Effector memory CD8-positive, alpha-beta T cell (primary cell): ENCODE results near the gene ALG14.
"Not testable (repeated sequence)": the region's sequence is repeated elsewhere in the genome, so short reads cannot be mapped to it uniquely, and the experiment has no call there.

ENCODE experiments used
- ATAC-seq: fragments of 150-1000 bp; cut with Tn5 transposase; replicated peaks from 2 replicates; pipeline ENCODE4 v1.10.0; 2021; ENCODE audit warnings: mild to moderate bottlenecking, moderate library complexity
- DNase-seq, 3 experiments: peaks; one replicate each; pipeline ENCODE4 v3.0.0; 2021
- H3K27ac Mint-ChIP-seq, 2 donors: one replicate each; pipeline ENCODE4 v1.8.0; 2022; ENCODE audit warnings: mild to moderate bottlenecking in 2 of 2, mixed read lengths in 2 of 2, moderate library complexity in 2 of 2
- H3K27me3 Mint-ChIP-seq, 2 donors: one replicate each; pipeline ENCODE4 v1.8.0; 2022; ENCODE audit warnings: mixed read lengths in 2 of 2
- H3K36me3 Mint-ChIP-seq: one replicate; pipeline ENCODE4 v1.8.0; 2022; ENCODE audit warnings: mild to moderate bottlenecking, moderate library complexity, mixed read lengths; ENCODE audit not compliant: insufficient read depth
- H3K4me1 Mint-ChIP-seq, 2 donors: one replicate each; pipeline ENCODE4 v1.8.0; 2022; ENCODE audit warnings: low read depth in 2 of 2, mixed read lengths in 2 of 2
- H3K4me3 Mint-ChIP-seq, 2 donors: one replicate each; pipeline ENCODE4 v1.8.0; 2022; ENCODE audit warnings: mild to moderate bottlenecking in 2 of 2, mixed read lengths in 2 of 2, moderate library complexity in 2 of 2
- H3K9me3 Mint-ChIP-seq, 2 donors: one replicate each; pipeline ENCODE4 v1.8.0; 2022; ENCODE audit warnings: mixed read lengths in 2 of 2

ALG14 gene

GRCh38 chr1:94953746-94954145 lies 119.0 kb downstream of the ALG14 start:
- H3K36me3 Mint-ChIP-seq, result no peaks in the 10 kb centered on the region
- no peak overlapping the region for H3K4me3 Mint-ChIP-seq
- no peaks in the 10 kb centered on the region for H3K9me3 Mint-ChIP-seq
- H3K27me3 Mint-ChIP-seq, result peaks cover 0 to 1% of the 10 kb centered on the region in 2 donors
- H3K27ac Mint-ChIP-seq, result no peak overlapping the region
- DNase-seq (no peak), ATAC-seq (no peak)
- H3K4me1 Mint-ChIP-seq, result no peaks in the 10 kb centered on the region

- Mint-ChIP-seq H3K27ac (no peak overlapping the region), H3K9me3 (no peaks in the 10 kb centered on the region), H3K27me3 (peaks cover 0 to 5% of the 10 kb centered on the region in 2 donors), H3K4me1 (no peaks in the 10 kb centered on the region), H3K36me3 (no peaks in the 10 kb centered on the region), H3K4me3 (no peak overlapping the region)
- DNase-seq (no peak), ATAC-seq (no peak)
Observed at GRCh38 chr1:94953107-94953506, 119.6 kb downstream of the ALG14 start.

- no peak for DNase-seq
- Mint-ChIP-seq H3K4me1 (no peaks in the 10 kb centered on the region), H3K9me3 (no peaks in the 10 kb centered on the region), H3K4me3 (no peak overlapping the region), H3K36me3 (no peaks in the 10 kb centered on the region), H3K27ac (no peak overlapping the region), H3K27me3 (peaks cover 0 to 5% of the 10 kb centered on the region in 2 donors)
- ATAC-seq, result no peak
Observed at GRCh38 chr1:94952539-94952938, 120.2 kb downstream of the ALG14 start.

GRCh38 chr1:94951509-94952208 lies 121.1 kb downstream of the ALG14 start:
- no peaks in the 10 kb centered on the region for H3K9me3 Mint-ChIP-seq
- no peaks in the 10 kb centered on the region for H3K4me1 Mint-ChIP-seq
- no peak overlapping the region for H3K4me3 Mint-ChIP-seq
- H3K27ac Mint-ChIP-seq, result no peak overlapping the region
- H3K36me3 Mint-ChIP-seq, result no peaks in the 10 kb centered on the region
- H3K27me3 Mint-ChIP-seq, result peaks cover under 1 to 5% of the 10 kb centered on the region in 2 donors
- DNase-seq (no peak), ATAC-seq (no peak)

GRCh38 chr1:94951046-94951445 lies 121.7 kb downstream of the ALG14 start:
- Mint-ChIP-seq H3K4me1 (no peaks in the 10 kb centered on the region), H3K9me3 (no peaks in the 10 kb centered on the region), H3K27ac (no peak overlapping the region), H3K4me3 (no peak overlapping the region), H3K27me3 (peaks cover 5 to 6% of the 10 kb centered on the region in 2 donors), H3K36me3 (no peaks in the 10 kb centered on the region)
- DNase-seq (no peak), ATAC-seq (no peak)

GRCh38 chr1:94949681-94950661 lies 122.8 kb downstream of the ALG14 start:
- DNase-seq, result no peak
- H3K27ac Mint-ChIP-seq, result no peak overlapping the region
- no peaks in the 10 kb centered on the region for H3K4me1 Mint-ChIP-seq
- no peak overlapping the region for H3K4me3 Mint-ChIP-seq
- no peak for ATAC-seq
- H3K27me3 Mint-ChIP-seq, result peaks cover 10 to 17% of the 10 kb centered on the region in 2 donors
- H3K36me3 Mint-ChIP-seq, result no peaks in the 10 kb centered on the region
- H3K9me3 Mint-ChIP-seq, result no peaks in the 10 kb centered on the region

- no peak overlapping the region for H3K27ac Mint-ChIP-seq
- H3K4me3 Mint-ChIP-seq, result no peak overlapping the region
- no peaks in the 10 kb centered on the region for H3K9me3 Mint-ChIP-seq
- ATAC-seq (no peak), DNase-seq (no peak)
- H3K27me3 Mint-ChIP-seq, result peaks cover 25 to 37% of the 10 kb centered on the region in 2 donors
- H3K4me1 Mint-ChIP-seq, result no peaks in the 10 kb centered on the region
- H3K36me3 Mint-ChIP-seq, result no peaks in the 10 kb centered on the region
Observed at GRCh38 chr1:94947437-94947836, 125.3 kb downstream of the ALG14 start.

GRCh38 chr1:94946886-94947285 lies 125.9 kb downstream of the ALG14 start:
- no peak overlapping the region for H3K4me3 Mint-ChIP-seq
- ATAC-seq, result no peak

GRCh38 chr1:94942171-94943128 lies 130.3 kb downstream of the ALG14 start:
- H3K9me3 Mint-ChIP-seq, result no peaks in the 10 kb centered on the region
- peaks cover 38 to 47% of the 10 kb centered on the region in 2 donors for H3K27me3 Mint-ChIP-seq
- H3K4me3 Mint-ChIP-seq, result no peak overlapping the region

More at GRCh38 chr1:94946886-94947285, 125.9 kb downstream of the ALG14 start:
- H3K4me1 Mint-ChIP-seq, result no peaks in the 10 kb centered on the region
- H3K27ac Mint-ChIP-seq, result no peak overlapping the region
- no peaks in the 10 kb centered on the region for H3K9me3 Mint-ChIP-seq
- DNase-seq, result no peak
- H3K27me3 Mint-ChIP-seq, result peaks cover 25 to 37% of the 10 kb centered on the region in 2 donors
- no peaks in the 10 kb centered on the region for H3K36me3 Mint-ChIP-seq

GRCh38 chr1:94941480-94941879 lies 131.3 kb downstream of the ALG14 start:
- not testable (repeated sequence) for ATAC-seq, H3K4me3 Mint-ChIP-seq, H3K9me3 Mint-ChIP-seq, DNase-seq, H3K27ac Mint-ChIP-seq, H3K36me3 Mint-ChIP-seq, H3K4me1 Mint-ChIP-seq
- H3K27me3 Mint-ChIP-seq, result peaks cover 40 to 45% of the 10 kb centered on the region in 2 donors

More at GRCh38 chr1:94942171-94943128, 130.3 kb downstream of the ALG14 start:
- Mint-ChIP-seq H3K36me3 (no peaks in the 10 kb centered on the region), H3K4me1 (no peaks in the 10 kb centered on the region), H3K27ac (no peak overlapping the region)
- ATAC-seq, result no peak
- DNase-seq, result no peak

GRCh38 chr1:94940738-94941137 lies 132.0 kb downstream of the ALG14 start:
- H3K4me3 Mint-ChIP-seq, result no peak overlapping the region
- no peak overlapping the region for H3K27ac Mint-ChIP-seq
- H3K27me3 Mint-ChIP-seq, result peaks cover 38 to 47% of the 10 kb centered on the region in 2 donors
- no peaks in the 10 kb centered on the region for H3K9me3 Mint-ChIP-seq
- ATAC-seq (no peak), DNase-seq (no peak)
- H3K36me3 Mint-ChIP-seq, result no peaks in the 10 kb centered on the region
- H3K4me1 Mint-ChIP-seq, result no peaks in the 10 kb centered on the region

- DNase-seq (no peak), ATAC-seq (no peak)
- no peak overlapping the region for H3K4me3 Mint-ChIP-seq
- peaks cover 11 to 31% of the 10 kb centered on the region in 2 donors for H3K27me3 Mint-ChIP-seq
- no peaks in the 10 kb centered on the region for H3K4me1 Mint-ChIP-seq
- H3K9me3 Mint-ChIP-seq, result no peaks in the 10 kb centered on the region
- no peaks in the 10 kb centered on the region for H3K36me3 Mint-ChIP-seq
- H3K27ac Mint-ChIP-seq, result no peak overlapping the region
Observed at GRCh38 chr1:94937820-94938219, 134.9 kb downstream of the ALG14 start.
